Measurements from ENCODE around the gene LRP1B.

LRP1B gene

DNA sequence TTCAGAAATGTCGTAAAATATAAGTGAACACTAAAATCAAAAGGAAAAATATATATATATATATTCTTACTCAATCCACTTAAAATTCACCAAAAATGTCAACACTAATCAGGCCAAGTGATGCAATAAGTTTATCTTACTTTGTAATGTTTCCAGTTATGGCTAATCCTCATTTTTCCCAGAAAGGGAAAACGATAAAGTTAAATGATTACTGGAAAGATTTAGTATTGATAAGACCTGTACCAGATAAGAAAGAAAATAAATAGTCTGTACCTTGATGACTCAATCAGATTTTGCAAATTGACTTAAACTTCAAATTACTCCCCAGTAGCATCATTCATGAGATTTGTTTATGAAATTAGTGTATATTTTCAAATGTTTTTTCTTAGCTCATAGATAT, 407.0 kb downstream of the LRP1B start:
- H3K27ac ChIP-seq (ENCODE audit: low read depth, low read length), result no peak overlapping the region
- H3K27me3 ChIP-seq (ENCODE audit: control insufficient read depth in 1 of 2, insufficient read depth in 2 of 2, low read length in 2 of 2), result no peaks in the 10 kb centered on the region
- H3K9ac ChIP-seq (ENCODE audit: low read depth in 1 of 2, low read length in 2 of 2), result no peak overlapping the region
- no peaks in the 10 kb centered on the region for H3K36me3 ChIP-seq (ENCODE audit: control insufficient read depth in 1 of 2, insufficient read depth in 2 of 2, low read length in 2 of 2)
- H3K4me3 ChIP-seq (ENCODE audit: low read depth in 1 of 2, low read length in 2 of 2), result no peak overlapping the region
- peaks cover 0 to 3% of the 10 kb centered on the region in 2 donors for H3K9me3 ChIP-seq (ENCODE audit: control insufficient read depth in 1 of 2, low read length in 2 of 2)
- H3K4me1 ChIP-seq (ENCODE audit: control insufficient read depth in 1 of 2, insufficient read depth in 2 of 2, low read length in 2 of 2), result no peaks in the 10 kb centered on the region

DNA sequence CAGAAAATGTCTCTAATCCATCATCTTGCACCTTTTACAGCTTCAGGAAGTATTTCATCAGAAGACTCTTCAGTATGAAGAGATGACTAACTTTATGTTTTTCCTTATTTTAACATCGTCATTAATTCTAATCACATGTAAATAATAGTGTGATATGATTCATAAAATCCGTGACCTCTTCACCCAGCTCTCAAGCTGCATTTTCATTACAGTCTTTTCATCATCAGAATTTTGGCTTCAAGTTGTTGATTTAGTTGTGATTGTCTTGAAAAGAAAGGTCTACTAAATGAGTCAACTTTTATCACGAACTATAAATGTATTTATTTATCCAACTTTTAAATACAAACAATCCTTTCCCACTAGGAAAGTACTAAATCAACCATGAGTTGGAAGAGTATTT, 410.3 kb downstream of the LRP1B start:
- Histone ChIP-seq H3K9ac (ENCODE audit: low read depth in 1 of 2, low read length in 2 of 2) (no peak overlapping the region), H3K9me3 (ENCODE audit: control insufficient read depth in 1 of 2, low read length in 2 of 2) (no peaks in the 10 kb centered on the region), H3K4me3 (ENCODE audit: low read depth in 1 of 2, low read length in 2 of 2) (no peak overlapping the region), H3K27ac (ENCODE audit: low read depth, low read length) (no peak overlapping the region), H3K4me1 (ENCODE audit: control insufficient read depth in 1 of 2, insufficient read depth in 2 of 2, low read length in 2 of 2) (no peaks in the 10 kb centered on the region), H3K27me3 (ENCODE audit: control insufficient read depth in 1 of 2, insufficient read depth in 2 of 2, low read length in 2 of 2) (no peaks in the 10 kb centered on the region), H3K36me3 (ENCODE audit: control insufficient read depth in 1 of 2, insufficient read depth in 2 of 2, low read length in 2 of 2) (no peaks in the 10 kb centered on the region)

DNA sequence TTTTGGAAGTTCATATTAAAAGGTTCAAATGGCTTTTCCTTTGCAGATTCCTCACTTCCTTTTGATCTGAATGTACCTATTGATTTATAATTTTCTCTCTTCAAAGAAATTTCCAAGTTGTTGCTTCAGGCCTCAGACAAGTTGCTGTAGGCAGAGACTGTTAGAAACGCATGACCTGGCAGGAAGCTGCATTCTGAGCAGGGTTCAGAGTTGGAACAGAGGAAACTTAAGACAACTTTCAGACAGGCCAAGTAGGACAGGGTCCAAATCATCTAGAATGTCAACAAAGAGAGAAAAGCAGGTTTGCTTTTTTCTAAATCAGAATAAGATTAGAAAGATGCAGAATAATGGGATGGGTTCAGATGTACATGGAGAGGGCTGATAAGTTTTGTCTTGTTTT, 416.3 kb downstream of the LRP1B start:
- H3K4me1 ChIP-seq (ENCODE audit: control insufficient read depth in 1 of 2, insufficient read depth in 2 of 2, low read length in 2 of 2), result no peaks in the 10 kb centered on the region
- no peak overlapping the region for H3K9ac ChIP-seq (ENCODE audit: low read depth in 1 of 2, low read length in 2 of 2)
- H3K27ac ChIP-seq (ENCODE audit: low read depth, low read length), result no peak overlapping the region
- H3K4me3 ChIP-seq (ENCODE audit: low read depth in 1 of 2, low read length in 2 of 2), result no peak overlapping the region
- no peaks in the 10 kb centered on the region for H3K9me3 ChIP-seq (ENCODE audit: control insufficient read depth in 1 of 2, low read length in 2 of 2)
- no peaks in the 10 kb centered on the region for H3K27me3 ChIP-seq (ENCODE audit: control insufficient read depth in 1 of 2, insufficient read depth in 2 of 2, low read length in 2 of 2)
- H3K36me3 ChIP-seq (ENCODE audit: control insufficient read depth in 1 of 2, insufficient read depth in 2 of 2, low read length in 2 of 2), result no peaks in the 10 kb centered on the region

DNA sequence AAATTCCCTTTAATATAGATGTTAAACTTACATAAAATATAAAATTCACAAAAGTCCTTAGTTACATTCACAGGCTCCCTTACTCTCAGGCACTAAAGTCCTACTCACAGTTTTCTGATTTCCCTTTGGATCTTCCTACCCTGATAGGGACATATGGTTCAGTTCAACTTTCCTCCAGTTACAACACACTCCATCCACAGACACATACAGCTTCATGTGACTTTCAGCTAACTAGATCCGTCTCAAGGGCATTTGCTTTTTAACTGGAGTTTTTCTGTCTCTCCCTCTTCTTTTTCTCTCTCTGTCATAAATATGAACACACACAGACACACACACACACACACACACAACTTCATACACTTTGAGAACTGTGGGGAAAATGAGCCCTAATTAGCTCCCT, 419.2 kb downstream of the LRP1B start:
- Histone ChIP-seq H3K9ac (ENCODE audit: low read depth in 1 of 2, low read length in 2 of 2) (no peak overlapping the region), H3K27ac (ENCODE audit: low read depth, low read length) (no peak overlapping the region), H3K36me3 (ENCODE audit: control insufficient read depth in 1 of 2, insufficient read depth in 2 of 2, low read length in 2 of 2) (no peaks in the 10 kb centered on the region), H3K4me1 (ENCODE audit: control insufficient read depth in 1 of 2, insufficient read depth in 2 of 2, low read length in 2 of 2) (no peaks in the 10 kb centered on the region), H3K27me3 (ENCODE audit: control insufficient read depth in 1 of 2, insufficient read depth in 2 of 2, low read length in 2 of 2) (no peaks in the 10 kb centered on the region), H3K4me3 (ENCODE audit: low read depth in 1 of 2, low read length in 2 of 2) (no peak overlapping the region), H3K9me3 (ENCODE audit: control insufficient read depth in 1 of 2, low read length in 2 of 2) (no peaks in the 10 kb centered on the region)

DNA sequence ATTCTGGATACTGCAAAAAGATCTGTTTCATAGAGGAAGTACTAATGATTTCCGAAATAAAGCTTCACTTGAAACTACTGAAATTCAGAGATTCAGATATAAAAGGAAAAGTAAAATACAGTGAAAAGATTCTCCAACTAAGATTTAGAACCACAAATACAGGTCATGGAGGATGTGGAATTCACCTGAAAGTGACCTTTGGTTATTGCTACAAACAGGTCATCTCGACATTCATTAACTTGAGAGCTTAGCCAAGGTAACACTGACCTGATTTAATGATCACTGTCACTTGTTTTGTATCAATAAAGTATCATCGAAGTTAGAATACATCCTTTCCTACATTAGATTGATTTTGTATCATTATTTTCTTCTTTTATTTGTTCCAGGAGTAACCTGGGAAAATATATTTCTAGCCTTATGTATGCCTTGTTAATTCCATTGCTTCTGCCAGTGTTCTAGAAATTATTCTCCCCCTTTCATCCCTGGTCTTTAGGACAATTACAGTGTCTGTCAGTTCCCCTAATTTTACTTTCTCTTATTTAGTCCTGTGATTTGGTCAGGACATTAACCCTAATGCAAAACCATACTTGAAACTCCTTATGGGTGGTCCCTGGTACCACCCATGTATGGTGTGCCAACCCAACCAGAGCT, 420.1 kb downstream of the LRP1B start:
- Histone ChIP-seq H3K9ac (ENCODE audit: low read depth in 1 of 2, low read length in 2 of 2) (no peak overlapping the region), H3K36me3 (ENCODE audit: control insufficient read depth in 1 of 2, insufficient read depth in 2 of 2, low read length in 2 of 2) (no peaks in the 10 kb centered on the region), H3K9me3 (ENCODE audit: control insufficient read depth in 1 of 2, low read length in 2 of 2) (no peaks in the 10 kb centered on the region), H3K4me3 (ENCODE audit: low read depth in 1 of 2, low read length in 2 of 2) (no peak overlapping the region), H3K27ac (ENCODE audit: low read depth, low read length) (no peak overlapping the region), H3K27me3 (ENCODE audit: control insufficient read depth in 1 of 2, insufficient read depth in 2 of 2, low read length in 2 of 2) (no peaks in the 10 kb centered on the region), H3K4me1 (ENCODE audit: control insufficient read depth in 1 of 2, insufficient read depth in 2 of 2, low read length in 2 of 2) (no peaks in the 10 kb centered on the region)

DNA sequence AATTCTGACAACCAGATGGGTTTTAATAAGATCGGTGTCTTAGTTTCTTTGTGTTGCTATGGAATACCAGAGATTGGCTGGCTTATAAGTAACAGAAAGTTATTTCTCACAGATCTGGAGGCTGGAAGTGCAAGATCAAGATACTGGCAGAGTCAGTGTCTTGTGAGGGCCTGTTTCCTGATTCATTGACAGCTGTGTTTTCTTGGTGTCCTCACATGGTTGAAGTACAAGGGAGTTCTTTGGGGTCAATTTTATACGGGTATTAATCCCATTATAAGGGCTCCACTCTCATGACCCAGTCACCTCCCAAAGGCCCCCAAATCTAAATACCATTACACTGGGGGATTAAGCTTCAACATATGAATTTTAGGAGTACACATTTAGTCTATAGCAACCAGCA, 421.1 kb downstream of the LRP1B start:
- no peaks in the 10 kb centered on the region for H3K9me3 ChIP-seq (ENCODE audit: control insufficient read depth in 1 of 2, low read length in 2 of 2)
- no peak overlapping the region for H3K27ac ChIP-seq (ENCODE audit: low read depth, low read length)
- H3K9ac ChIP-seq (ENCODE audit: low read depth in 1 of 2, low read length in 2 of 2), result no peak overlapping the region
- H3K36me3 ChIP-seq (ENCODE audit: control insufficient read depth in 1 of 2, insufficient read depth in 2 of 2, low read length in 2 of 2), result no peaks in the 10 kb centered on the region
- H3K4me3 ChIP-seq (ENCODE audit: low read depth in 1 of 2, low read length in 2 of 2), result no peak overlapping the region
- no peaks in the 10 kb centered on the region for H3K27me3 ChIP-seq (ENCODE audit: control insufficient read depth in 1 of 2, insufficient read depth in 2 of 2, low read length in 2 of 2)
- H3K4me1 ChIP-seq (ENCODE audit: control insufficient read depth in 1 of 2, insufficient read depth in 2 of 2, low read length in 2 of 2), result no peaks in the 10 kb centered on the region

DNA sequence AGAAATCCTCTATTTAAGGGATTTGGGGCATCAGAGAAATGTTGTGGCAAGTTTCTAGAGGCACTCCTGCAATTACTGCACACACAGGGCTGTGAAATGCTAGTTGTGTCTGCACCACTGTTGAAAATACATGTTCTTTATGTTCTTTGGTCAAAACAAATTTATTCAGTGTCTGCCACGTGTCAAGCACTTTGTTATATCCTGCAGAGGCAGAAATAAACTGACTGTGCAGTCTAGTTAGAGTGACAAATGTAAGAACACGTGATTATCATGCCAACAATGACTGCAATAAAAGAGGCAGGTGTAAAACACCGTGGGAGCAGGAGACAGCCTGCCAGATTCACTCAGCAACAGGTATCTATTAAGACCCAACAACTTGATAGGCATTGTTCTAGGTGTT, 423.3 kb downstream of the LRP1B start:
- Histone ChIP-seq H3K9me3 (ENCODE audit: control insufficient read depth in 1 of 2, low read length in 2 of 2) (no peaks in the 10 kb centered on the region), H3K27ac (ENCODE audit: low read depth, low read length) (no peak overlapping the region), H3K4me1 (ENCODE audit: control insufficient read depth in 1 of 2, insufficient read depth in 2 of 2, low read length in 2 of 2) (no peaks in the 10 kb centered on the region), H3K36me3 (ENCODE audit: control insufficient read depth in 1 of 2, insufficient read depth in 2 of 2, low read length in 2 of 2) (no peaks in the 10 kb centered on the region), H3K27me3 (ENCODE audit: control insufficient read depth in 1 of 2, insufficient read depth in 2 of 2, low read length in 2 of 2) (no peaks in the 10 kb centered on the region), H3K9ac (ENCODE audit: low read depth in 1 of 2, low read length in 2 of 2) (no peak overlapping the region), H3K4me3 (ENCODE audit: low read depth in 1 of 2, low read length in 2 of 2) (no peak overlapping the region)

DNA sequence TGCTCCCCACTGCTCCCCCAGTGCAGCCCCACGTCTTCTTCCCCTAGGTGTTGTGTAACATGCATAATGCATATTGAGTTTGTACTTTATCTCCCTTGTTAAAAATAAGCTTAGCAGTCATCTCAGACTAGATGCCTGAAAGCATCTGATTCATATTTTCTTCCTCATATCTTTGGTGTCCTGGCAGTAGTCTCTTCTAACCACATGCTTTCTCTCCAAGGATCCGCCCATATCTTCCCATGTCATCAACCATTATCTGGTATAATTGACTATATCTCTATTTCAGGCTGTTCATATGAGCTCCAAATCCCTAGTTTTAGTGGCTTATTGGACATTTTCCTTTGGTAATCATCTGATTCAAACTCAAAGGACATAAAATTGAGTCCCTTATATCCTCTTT, 426.3 kb downstream of the LRP1B start:
- Histone ChIP-seq H3K9me3 (ENCODE audit: control insufficient read depth in 1 of 2, low read length in 2 of 2) (no peaks in the 10 kb centered on the region), H3K27ac (ENCODE audit: low read depth, low read length) (no peak overlapping the region), H3K9ac (ENCODE audit: low read depth in 1 of 2, low read length in 2 of 2) (no peak overlapping the region), H3K36me3 (ENCODE audit: control insufficient read depth in 1 of 2, insufficient read depth in 2 of 2, low read length in 2 of 2) (no peaks in the 10 kb centered on the region), H3K4me1 (ENCODE audit: control insufficient read depth in 1 of 2, insufficient read depth in 2 of 2, low read length in 2 of 2) (no peaks in the 10 kb centered on the region), H3K27me3 (ENCODE audit: control insufficient read depth in 1 of 2, insufficient read depth in 2 of 2, low read length in 2 of 2) (no peaks in the 10 kb centered on the region), H3K4me3 (ENCODE audit: low read depth in 1 of 2, low read length in 2 of 2) (no peak overlapping the region)

DNA sequence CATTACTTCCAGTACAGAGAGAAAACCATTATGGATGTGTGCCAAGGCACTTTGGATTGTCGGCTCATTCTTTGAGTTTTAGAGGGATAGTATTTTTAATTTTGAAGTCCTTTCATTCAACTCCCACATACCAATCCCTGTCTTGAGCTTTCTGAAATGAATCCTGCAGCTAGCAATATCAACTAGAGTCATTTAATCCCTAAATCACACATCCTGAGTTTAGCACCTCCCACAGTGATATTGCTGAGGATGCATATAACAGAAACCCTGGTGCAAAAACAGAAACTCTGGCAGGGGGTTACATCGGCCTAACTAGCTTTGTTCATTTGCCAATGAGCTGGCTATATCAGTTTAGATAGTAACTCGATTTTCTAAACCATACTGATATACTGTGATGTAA, 427.3 kb downstream of the LRP1B start:
- Histone ChIP-seq H3K4me3 (ENCODE audit: low read depth in 1 of 2, low read length in 2 of 2) (no peak overlapping the region), H3K9me3 (ENCODE audit: control insufficient read depth in 1 of 2, low read length in 2 of 2) (no peaks in the 10 kb centered on the region), H3K27me3 (ENCODE audit: control insufficient read depth in 1 of 2, insufficient read depth in 2 of 2, low read length in 2 of 2) (no peaks in the 10 kb centered on the region), H3K27ac (ENCODE audit: low read depth, low read length) (no peak overlapping the region), H3K4me1 (ENCODE audit: control insufficient read depth in 1 of 2, insufficient read depth in 2 of 2, low read length in 2 of 2) (no peaks in the 10 kb centered on the region), H3K36me3 (ENCODE audit: control insufficient read depth in 1 of 2, insufficient read depth in 2 of 2, low read length in 2 of 2) (no peaks in the 10 kb centered on the region), H3K9ac (ENCODE audit: low read depth in 1 of 2, low read length in 2 of 2) (no peak overlapping the region)

DNA sequence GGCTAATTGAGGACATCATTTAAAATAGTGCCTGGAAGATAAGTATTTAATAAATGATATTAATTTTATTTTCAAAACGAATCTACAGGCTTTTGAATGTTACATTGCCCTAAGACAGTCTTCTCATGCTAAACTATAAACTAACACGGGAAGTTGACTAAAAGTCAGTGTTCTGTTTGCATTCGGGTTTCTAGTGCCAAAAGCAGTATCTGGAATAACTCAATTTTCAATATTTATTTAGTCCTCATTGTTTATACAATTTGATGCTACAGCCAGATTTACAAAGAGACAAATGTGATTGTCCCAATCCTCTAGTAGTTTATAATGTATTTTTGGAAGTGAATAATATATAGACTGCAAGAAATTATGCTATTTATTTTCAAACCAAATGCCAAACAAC, 429.2 kb downstream of the LRP1B start:
- Histone ChIP-seq H3K36me3 (ENCODE audit: control insufficient read depth in 1 of 2, insufficient read depth in 2 of 2, low read length in 2 of 2) (no peaks in the 10 kb centered on the region), H3K4me3 (ENCODE audit: low read depth in 1 of 2, low read length in 2 of 2) (no peak overlapping the region), H3K4me1 (ENCODE audit: control insufficient read depth in 1 of 2, insufficient read depth in 2 of 2, low read length in 2 of 2) (no peaks in the 10 kb centered on the region), H3K27me3 (ENCODE audit: control insufficient read depth in 1 of 2, insufficient read depth in 2 of 2, low read length in 2 of 2) (no peaks in the 10 kb centered on the region), H3K9ac (ENCODE audit: low read depth in 1 of 2, low read length in 2 of 2) (no peak overlapping the region), H3K27ac (ENCODE audit: low read depth, low read length) (no peak overlapping the region), H3K9me3 (ENCODE audit: control insufficient read depth in 1 of 2, low read length in 2 of 2) (no peaks in the 10 kb centered on the region)

DNA sequence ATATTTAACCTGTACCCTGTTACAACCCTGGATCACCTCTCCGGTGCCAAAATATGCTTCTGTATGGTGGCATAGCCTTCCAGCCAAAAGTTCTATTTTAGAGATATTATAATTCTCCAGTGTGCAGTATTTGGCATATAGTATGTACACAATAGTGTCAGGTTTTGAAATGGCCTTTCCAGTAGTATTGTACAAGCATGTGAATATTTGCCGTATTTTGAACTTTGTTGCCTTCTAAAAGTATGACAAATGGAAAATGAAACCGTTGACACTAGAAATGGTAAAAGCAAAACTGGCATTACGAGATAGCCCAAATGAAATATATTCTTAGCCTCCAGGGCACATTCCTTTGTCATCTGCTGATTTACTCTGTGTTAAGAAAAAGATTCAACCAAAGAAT, 431.2 kb downstream of the LRP1B start:
- H3K4me1 ChIP-seq (ENCODE audit: control insufficient read depth in 1 of 2, insufficient read depth in 2 of 2, low read length in 2 of 2), result no peaks in the 10 kb centered on the region

More for the DNA sequence above, 431.2 kb downstream of the LRP1B start:
- no peak overlapping the region for H3K27ac ChIP-seq (ENCODE audit: low read depth, low read length)
- no peak overlapping the region for H3K4me3 ChIP-seq (ENCODE audit: low read depth in 1 of 2, low read length in 2 of 2)
- H3K36me3 ChIP-seq (ENCODE audit: control insufficient read depth in 1 of 2, insufficient read depth in 2 of 2, low read length in 2 of 2), result no peaks in the 10 kb centered on the region
- no peaks in the 10 kb centered on the region for H3K27me3 ChIP-seq (ENCODE audit: control insufficient read depth in 1 of 2, insufficient read depth in 2 of 2, low read length in 2 of 2)
- H3K9ac ChIP-seq (ENCODE audit: low read depth in 1 of 2, low read length in 2 of 2), result no peak overlapping the region
- H3K9me3 ChIP-seq (ENCODE audit: control insufficient read depth in 1 of 2, low read length in 2 of 2), result no peaks in the 10 kb centered on the region

All from duodenal mucosa (tissue), 2 donors.